ENCODE data around the gene CCND2. TPM values are rescaled to one million over a fixed set of nuclear protein-coding genes. Genes with fewer than 3 reads are reported as not detected.

Gene CCND2
- total and polyA plus RNA-seq, 12 donors, result 28.4 to 428 (median 239) TPM

GRCh38 chr12:4227046-4227445 lies 46.5 kb upstream of the CCND2 start:
- Histone ChIP-seq H3K27ac (no peak overlapping the region), H3K9me3 (replicated peaks in 1 of 3) (no peaks in the 10 kb centered on the region), H3K4me3 (no peak overlapping the region), H3K36me3 (replicated peaks in 1 of 2) (no peaks in the 10 kb centered on the region), H3K4me1 (replicated peaks in 1 of 2) (no peaks in the 10 kb centered on the region), H3K27me3 (peaks cover 6% of the 10 kb centered on the region)
- 75 to 88% (median 80%) methylated on average over 5 of the region's 5 CpGs for WGBS, 4 donors
- no peak for TF ChIP-seq CTCF (IDR thresholded peaks at IDR 0.05)
- DNase-seq, result peak in 1 of 7 donors; percentile 15
- intact Hi-C loops (cut with DNase I), result no loop called here

DNA sequence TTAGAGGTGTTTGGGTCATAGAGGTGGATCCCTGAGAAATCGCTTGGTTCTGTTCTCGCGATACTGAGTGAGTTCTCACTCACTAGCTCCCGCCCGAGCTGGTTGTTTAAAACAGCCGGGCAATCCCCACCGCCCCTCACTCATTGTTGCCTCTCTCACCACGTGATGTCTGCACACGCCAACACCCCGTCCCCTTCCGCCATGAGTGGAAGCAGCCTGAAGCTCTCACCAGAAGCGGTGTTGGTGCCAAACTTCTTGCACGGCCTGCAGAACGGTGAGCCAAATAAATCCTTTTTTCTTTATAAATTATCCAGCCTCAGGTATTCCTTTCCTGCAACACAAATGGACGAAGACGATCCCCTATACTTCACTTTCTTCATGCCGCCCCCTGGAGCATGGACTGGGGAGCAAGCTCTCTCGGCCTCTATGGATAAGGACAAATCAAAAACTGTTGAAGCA lies 45.4 kb upstream of the CCND2 start:
- Histone ChIP-seq H3K27ac (no peak overlapping the region), H3K4me1 (replicated peaks in 1 of 2) (no peaks in the 10 kb centered on the region), H3K9me3 (replicated peaks in 1 of 3) (no peaks in the 10 kb centered on the region), H3K27me3 (peaks cover 4% of the 10 kb centered on the region), H3K36me3 (replicated peaks in 1 of 2) (no peaks in the 10 kb centered on the region), H3K4me3 (no peak overlapping the region)
- peak in 1 of 7 donors; percentile 13 for DNase-seq
- 86 to 94% (median 90%) methylated on average over 17 to 18 of the region's 18 CpGs for WGBS, 4 donors
- TF ChIP-seq CTCF (IDR thresholded peaks at IDR 0.05) (no peak), POLR2A (IDR thresholded peaks at IDR 0.05) (no peak)
- intact Hi-C loops (cut with DNase I), result no loop called here

GRCh38 chr12:4230526-4230925 lies 43.0 kb upstream of the CCND2 start:
- DNase-seq, result peak in 1 of 7 donors; percentile 37
- Histone ChIP-seq H3K36me3 (replicated peaks in 1 of 2) (no peaks in the 10 kb centered on the region), H3K4me1 (replicated peaks in 1 of 2) (no peaks in the 10 kb centered on the region), H3K9me3 (replicated peaks in 1 of 3) (no peaks in the 10 kb centered on the region), H3K4me3 (no peak overlapping the region), H3K27me3 (no peaks in the 10 kb centered on the region), H3K27ac (no peak overlapping the region)
- TF ChIP-seq CTCF (IDR thresholded peaks at IDR 0.05), result no peak
- no peak for TF ChIP-seq POLR2A (IDR thresholded peaks at IDR 0.05)
- intact Hi-C loops (cut with DNase I), result no loop called here
- 75 to 91% (median 76%) methylated on average over 6 of the region's 6 CpGs for WGBS, 4 donors

DNA sequence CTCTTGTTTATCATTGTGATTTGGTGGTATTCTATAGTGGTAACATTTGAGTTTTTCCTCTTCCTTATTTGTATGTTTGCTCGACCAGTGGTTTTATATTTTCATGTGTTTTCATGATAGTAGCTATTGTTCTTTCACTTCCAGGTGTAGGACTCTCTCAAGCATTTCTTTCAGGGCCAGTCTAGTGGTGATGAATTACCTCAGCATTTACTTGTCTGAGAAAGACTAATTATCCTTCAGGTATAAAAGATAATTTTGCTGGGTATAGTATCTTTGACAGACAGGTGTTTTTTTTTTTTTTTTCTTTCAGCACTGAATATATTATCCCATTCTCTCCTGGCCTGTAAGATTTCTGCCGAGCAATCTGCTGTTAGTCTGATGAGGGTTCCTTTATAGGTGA lies 35.0 kb upstream of the CCND2 start:
- Histone ChIP-seq H3K27ac (no peak overlapping the region), H3K9me3 (replicated peaks in 1 of 3) (no peaks in the 10 kb centered on the region), H3K27me3 (no peaks in the 10 kb centered on the region), H3K4me3 (no peak overlapping the region), H3K4me1 (replicated peaks in 1 of 2) (no peaks in the 10 kb centered on the region), H3K36me3 (replicated peaks in 1 of 2) (no peaks in the 10 kb centered on the region)
- WGBS, 4 donors, result 80 to 90% (median 84%) methylated on average over 2 of the region's 2 CpGs
- no peak for TF ChIP-seq POLR2A (IDR thresholded peaks at IDR 0.05)
- no peak for TF ChIP-seq CTCF (IDR thresholded peaks at IDR 0.05)
- intact Hi-C loops (cut with DNase I), result no loop called here
- no peak for DNase-seq
